ENCODE data around the gene RASA3. TPM values are rescaled to one million over a fixed set of nuclear protein-coding genes. Genes with fewer than 3 reads are reported as not detected.
A peak's percentile ranks its signal among the peaks of the same experiment; 100 is the strongest.

RASA3 gene
- total and polyA plus RNA-seq, 2 of the 4 experiments (the other 2 are of a cell fraction): 21.0 to 31.4 TPM

DNA sequence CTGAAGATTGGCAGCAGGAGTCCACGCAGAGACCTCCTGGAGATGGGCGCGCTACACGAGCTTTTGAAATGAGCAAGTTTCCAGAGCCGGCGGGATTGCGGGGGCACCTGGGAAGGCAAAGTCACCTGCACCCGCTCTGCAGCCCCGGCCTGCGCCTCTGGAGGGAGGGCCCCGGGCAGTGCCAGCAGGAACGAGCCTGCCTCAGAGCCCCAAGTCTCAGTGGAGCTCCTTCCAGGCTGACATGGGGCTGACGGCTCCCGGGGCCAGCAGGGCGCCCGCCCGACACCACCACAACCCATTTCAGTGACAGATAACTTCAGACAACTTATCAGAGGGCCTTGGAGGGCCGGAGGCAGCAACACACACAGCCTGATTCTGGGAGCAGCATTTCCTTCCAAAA, 45.0 kb downstream of the RASA3 start:
- H3K36me3 ChIP-seq (ENCODE audit: control insufficient read depth, insufficient read depth, low read length): peaks cover 2% of the 10 kb centered on the region; the same call in 1 of the 2 replicates
- no peak overlapping the region for H2BK15ac ChIP-seq (ENCODE audit: low read depth, low read length)
- no peak overlapping the region for H3K4me2 ChIP-seq (ENCODE audit: low read depth, low read length)
- H4K20me1 ChIP-seq (ENCODE audit: insufficient read depth, low read length): peaks cover 41% of the 10 kb centered on the region
- H2BK20ac ChIP-seq (ENCODE audit: low read depth, low read length): no peak overlapping the region
- H3K23ac ChIP-seq (ENCODE audit: low read depth, low read length): no peak overlapping the region
- no peak overlapping the region for H2BK120ac ChIP-seq (ENCODE audit: low read depth, low read length)
- DNase-seq (no peak), ATAC-seq (ENCODE audit: low read depth) (no peak; the same call in 1 of the 2 replicates)
- H3K79me1 ChIP-seq (ENCODE audit: low read depth in 1 of 2, low read length in 2 of 2): peaks cover 18 to 45% of the 10 kb centered on the region in 2 experiments
- no peak overlapping the region for H2AFZ ChIP-seq (replicated peaks; ENCODE audit: low read length, poor library complexity)
- WGBS, 2 experiments (ENCODE audit: extremely low coverage in 2 of 2, insufficient read length in 1 of 2): 83% methylated on average over 1 of the region's 18 CpGs; no CpG with 5 or more reads in 1 of the 2 experiments
- TF ChIP-seq NFE2L2 (IDR thresholded peaks at IDR 0.05; ENCODE audit: low read depth, low read length): no peak
- no peak for TF ChIP-seq MAFK (IDR thresholded peaks at IDR 0.05; ENCODE audit: low read depth, low read length)
- no peak for TF ChIP-seq CHD1 (IDR thresholded peaks at IDR 0.05; ENCODE audit: low read depth, low read length)
- TF ChIP-seq, protein P1, sequence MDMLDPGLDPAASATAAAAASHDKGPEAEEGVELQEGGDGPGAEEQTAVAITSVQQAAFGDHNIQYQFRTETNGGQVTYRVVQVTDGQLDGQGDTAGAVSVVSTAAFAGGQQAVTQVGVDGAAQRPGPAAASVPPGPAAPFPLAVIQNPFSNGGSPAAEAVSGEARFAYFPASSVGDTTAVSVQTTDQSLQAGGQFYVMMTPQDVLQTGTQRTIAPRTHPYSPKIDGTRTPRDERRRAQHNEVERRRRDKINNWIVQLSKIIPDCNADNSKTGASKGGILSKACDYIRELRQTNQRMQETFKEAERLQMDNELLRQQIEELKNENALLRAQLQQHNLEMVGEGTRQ (IDR thresholded peaks at IDR 0.05; ENCODE audit: low read depth, low read length): no peak
- TF ChIP-seq MXI1 (IDR thresholded peaks at IDR 0.05; ENCODE audit: borderline replicate concordance, low read depth, low read length): no peak
- TF ChIP-seq, protein P2, sequence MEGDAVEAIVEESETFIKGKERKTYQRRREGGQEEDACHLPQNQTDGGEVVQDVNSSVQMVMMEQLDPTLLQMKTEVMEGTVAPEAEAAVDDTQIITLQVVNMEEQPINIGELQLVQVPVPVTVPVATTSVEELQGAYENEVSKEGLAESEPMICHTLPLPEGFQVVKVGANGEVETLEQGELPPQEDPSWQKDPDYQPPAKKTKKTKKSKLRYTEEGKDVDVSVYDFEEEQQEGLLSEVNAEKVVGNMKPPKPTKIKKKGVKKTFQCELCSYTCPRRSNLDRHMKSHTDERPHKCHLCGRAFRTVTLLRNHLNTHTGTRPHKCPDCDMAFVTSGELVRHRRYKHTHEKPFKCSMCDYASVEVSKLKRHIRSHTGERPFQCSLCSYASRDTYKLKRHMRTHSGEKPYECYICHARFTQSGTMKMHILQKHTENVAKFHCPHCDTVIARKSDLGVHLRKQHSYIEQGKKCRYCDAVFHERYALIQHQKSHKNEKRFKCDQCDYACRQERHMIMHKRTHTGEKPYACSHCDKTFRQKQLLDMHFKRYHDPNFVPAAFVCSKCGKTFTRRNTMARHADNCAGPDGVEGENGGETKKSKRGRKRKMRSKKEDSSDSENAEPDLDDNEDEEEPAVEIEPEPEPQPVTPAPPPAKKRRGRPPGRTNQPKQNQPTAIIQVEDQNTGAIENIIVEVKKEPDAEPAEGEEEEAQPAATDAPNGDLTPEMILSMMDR (conservative IDR thresholded peaks at IDR 0.05; ENCODE audit: low read depth, low read length): no peak
- TF ChIP-seq FOS (IDR thresholded peaks at IDR 0.05; ENCODE audit: low read depth, low read length): no peak
- H3K9me3 ChIP-seq (ENCODE audit: control insufficient read depth, insufficient read depth, low read length): no peaks in the 10 kb centered on the region; the same call in 1 of the 2 replicates
- no peak overlapping the region for H3K4me3 ChIP-seq (ENCODE audit: insufficient read depth, low read depth, low read length)
- in situ Hi-C loops (cut with MboI; ENCODE audit: low sequenced_read_pairs) (no loop called here), dilution Hi-C loops (cut with HindIII; ENCODE audit: low sequenced_read_pairs, unreplicated experiment) (no loop called here), intact Hi-C loops (cut with micrococcal nuclease) (no loop called here)
- no peak overlapping the region for H4K5ac ChIP-seq (ENCODE audit: low read depth, low read length)
- ChIA-PET CTCF (no interaction called here), POLR2A (ENCODE audit: unreplicated experiment) (no interaction called here)
- no peak overlapping the region for H2AK5ac ChIP-seq (ENCODE audit: low read depth, low read length)
- H3K9ac ChIP-seq (ENCODE audit: low read depth, low read length): no peak overlapping the region
- peak overlapping the region; percentile 16 for H2AK9ac ChIP-seq (replicated peaks; ENCODE audit: low read depth, low read length, poor library complexity)
- H4K91ac ChIP-seq (ENCODE audit: insufficient read depth, low read depth, low read length): no peak overlapping the region
- H3K9me1 ChIP-seq (ENCODE audit: insufficient read depth, low read length): 0 out of 2 replicates have a peak, but pooled peaks cover 5% of the 10 kb centered on the region
- no peaks in the 10 kb centered on the region for H3K27me3 ChIP-seq (ENCODE audit: control insufficient read depth, insufficient read depth, low read length)
- H3K27ac ChIP-seq (ENCODE audit: insufficient read depth, low read length): no peak overlapping the region
- no peak overlapping the region for H3K14ac ChIP-seq (replicated peaks; ENCODE audit: low read depth, low read length)
- no peaks in the 10 kb centered on the region for H3K4me1 ChIP-seq (ENCODE audit: control insufficient read depth, insufficient read depth, low read length)
- no peak overlapping the region for H2BK5ac ChIP-seq (ENCODE audit: low read depth, low read length, poor library complexity, severe bottlenecking)
- no peak overlapping the region for H3K18ac ChIP-seq (ENCODE audit: low read depth, low read length)
- H3K4ac ChIP-seq (ENCODE audit: low read depth, low read length): no peak overlapping the region
- no peak overlapping the region for H3K56ac ChIP-seq (ENCODE audit: extremely low read depth, insufficient read depth, low read length)
- H4K8ac ChIP-seq (ENCODE audit: low read depth in 2 of 2, low read length in 2 of 2): no peak overlapping the region
- no TSS peak for BruUV-seq (replicated peaks)

Data from IMR-90 (cell line).